ENCODE data around the gene CES4A. TPM values are rescaled to one million over a fixed set of nuclear protein-coding genes. Genes with fewer than 3 reads are reported as not detected.

The CES4A gene
- total and polyA plus RNA-seq, 2 donors (not counting 1 experiment from before 2014, with no cell fraction given) = 1.3 to 2.1 TPM

DNA sequence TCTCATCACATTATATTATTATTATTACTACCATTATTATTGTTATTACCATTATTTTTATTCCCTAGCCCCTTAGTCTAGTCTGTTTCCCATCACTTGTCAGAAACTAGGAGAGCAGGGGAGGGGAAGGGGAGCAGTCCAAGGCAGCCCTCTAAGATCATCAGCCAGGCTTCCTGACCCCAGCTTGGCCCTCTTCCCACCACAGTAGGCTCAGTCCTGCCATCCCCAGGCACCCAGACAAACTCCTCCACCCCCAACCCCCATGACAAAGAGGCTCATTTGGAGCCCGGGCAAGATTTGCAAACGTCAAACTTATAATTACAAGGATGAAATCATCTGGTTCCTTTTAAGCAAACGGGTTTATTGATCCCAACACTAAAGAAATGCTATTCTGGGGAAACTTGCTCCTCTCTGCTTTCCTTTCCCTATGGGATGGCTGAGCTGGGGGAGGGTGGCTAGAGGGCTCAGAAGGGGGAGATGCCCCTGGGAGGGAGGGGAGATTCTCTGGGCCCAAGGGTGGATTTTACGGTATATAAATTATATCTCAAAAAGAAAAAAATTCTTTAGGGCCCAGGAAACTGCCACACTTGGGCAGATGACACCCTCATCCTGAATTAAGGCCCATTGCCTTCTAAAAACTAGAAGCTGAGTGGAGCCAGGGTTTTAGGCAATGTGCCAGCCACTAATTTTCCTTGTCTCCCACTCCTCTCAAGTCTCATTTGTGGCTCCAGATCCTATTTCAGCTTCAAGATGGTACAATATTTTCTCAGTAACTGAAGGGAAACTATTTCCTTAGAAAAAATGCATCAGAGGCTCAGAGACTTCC, 36.2 kb downstream of the CES4A start:
- peaks cover 2% of the 10 kb centered on the region for H3K79me2 ChIP-seq (ENCODE audit: control insufficient read depth, insufficient read depth, low read length)
- TF ChIP-seq EZH2 (IDR thresholded peaks at IDR 0.05; ENCODE audit: low read length, missing control alignments) = no peak
- TF ChIP-seq, protein P1, sequence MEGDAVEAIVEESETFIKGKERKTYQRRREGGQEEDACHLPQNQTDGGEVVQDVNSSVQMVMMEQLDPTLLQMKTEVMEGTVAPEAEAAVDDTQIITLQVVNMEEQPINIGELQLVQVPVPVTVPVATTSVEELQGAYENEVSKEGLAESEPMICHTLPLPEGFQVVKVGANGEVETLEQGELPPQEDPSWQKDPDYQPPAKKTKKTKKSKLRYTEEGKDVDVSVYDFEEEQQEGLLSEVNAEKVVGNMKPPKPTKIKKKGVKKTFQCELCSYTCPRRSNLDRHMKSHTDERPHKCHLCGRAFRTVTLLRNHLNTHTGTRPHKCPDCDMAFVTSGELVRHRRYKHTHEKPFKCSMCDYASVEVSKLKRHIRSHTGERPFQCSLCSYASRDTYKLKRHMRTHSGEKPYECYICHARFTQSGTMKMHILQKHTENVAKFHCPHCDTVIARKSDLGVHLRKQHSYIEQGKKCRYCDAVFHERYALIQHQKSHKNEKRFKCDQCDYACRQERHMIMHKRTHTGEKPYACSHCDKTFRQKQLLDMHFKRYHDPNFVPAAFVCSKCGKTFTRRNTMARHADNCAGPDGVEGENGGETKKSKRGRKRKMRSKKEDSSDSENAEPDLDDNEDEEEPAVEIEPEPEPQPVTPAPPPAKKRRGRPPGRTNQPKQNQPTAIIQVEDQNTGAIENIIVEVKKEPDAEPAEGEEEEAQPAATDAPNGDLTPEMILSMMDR (conservative IDR thresholded peaks at IDR 0.05 in 1 of 2, IDR thresholded peaks at IDR 0.05 in 1 of 2; ENCODE audit: low read depth in 1 of 2, low read length in 2 of 2) = no peak
- no peak overlapping the region for H2AFZ ChIP-seq (ENCODE audit: low read length)
- H3K4me1 ChIP-seq (ENCODE audit: control insufficient read depth, extremely low read depth, insufficient read depth, low read length) = no peaks in the 10 kb centered on the region
- H3K9ac ChIP-seq (ENCODE audit: insufficient read depth, low read length) = no peak overlapping the region
- no peaks in the 10 kb centered on the region for H4K20me1 ChIP-seq (ENCODE audit: control insufficient read depth, extremely low read depth, insufficient read depth, low read length)
- no peaks in the 10 kb centered on the region for H3K27me3 ChIP-seq (ENCODE audit: control insufficient read depth, insufficient read depth, low read length)
- no peak overlapping the region for H3K4me3 ChIP-seq (replicated peaks in 1 of 4; ENCODE audit: control extremely low read depth in 1 of 4, insufficient read depth in 1 of 4, low read depth in 3 of 4, low read length in 4 of 4)
- no peak for DNase-seq (ENCODE audit: low read depth in 2 of 2)
- H3K4me2 ChIP-seq (ENCODE audit: extremely low read depth, insufficient read depth, low read length) = no peak overlapping the region
- no peaks in the 10 kb centered on the region for H3K9me3 ChIP-seq (ENCODE audit: control insufficient read depth, insufficient read depth, low read depth, low read length)
- H3K36me3 ChIP-seq (ENCODE audit: control insufficient read depth, insufficient read depth, low read length) = no peaks in the 10 kb centered on the region
- no peak overlapping the region for H3K27ac ChIP-seq (ENCODE audit: insufficient read depth, low read length)

DNA sequence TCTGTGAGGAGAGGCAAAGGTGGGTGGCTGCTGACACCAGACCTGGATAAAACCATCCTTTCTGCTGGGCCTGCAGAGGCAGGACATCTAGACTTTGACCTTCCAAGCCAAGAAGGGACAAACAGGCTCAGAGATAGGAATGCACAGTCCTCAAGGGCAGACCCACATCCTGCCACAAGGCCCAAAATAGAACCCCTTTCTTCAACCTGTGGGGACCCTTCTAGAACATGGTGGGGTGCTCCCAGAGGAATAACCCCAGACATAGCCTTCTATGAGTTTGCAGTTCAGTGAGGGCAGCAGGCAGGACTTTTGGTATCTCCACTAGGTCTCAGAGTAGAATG, 36.8 kb downstream of the CES4A start:
- no peak for TF ChIP-seq EZH2 (IDR thresholded peaks at IDR 0.05; ENCODE audit: low read length, missing control alignments)
- TF ChIP-seq, protein P1 (conservative IDR thresholded peaks at IDR 0.05 in 1 of 2, IDR thresholded peaks at IDR 0.05 in 1 of 2; ENCODE audit: low read depth in 1 of 2, low read length in 2 of 2) = no peak
- no peak overlapping the region for H2AFZ ChIP-seq (ENCODE audit: low read length)

DNA sequence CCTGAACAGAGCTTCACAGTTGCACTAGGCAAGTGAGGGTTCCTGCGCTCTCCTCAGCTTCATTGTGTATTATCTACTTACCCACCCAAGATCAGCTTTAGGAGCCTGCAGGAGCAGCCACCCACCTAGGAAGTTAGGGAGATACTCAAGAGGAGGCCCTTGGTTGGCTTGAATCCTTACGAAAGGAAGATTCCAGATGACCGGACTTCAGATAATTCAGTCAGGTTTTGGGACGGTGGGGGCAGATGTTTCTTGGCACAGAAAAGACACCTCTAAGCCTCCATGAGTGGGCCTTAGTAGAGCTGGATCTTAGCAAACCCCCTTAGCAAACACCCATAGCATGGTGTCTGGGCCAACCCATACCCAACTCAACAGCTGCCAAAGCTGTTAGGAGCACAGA, 38.2 kb downstream of the CES4A start:
- TF ChIP-seq, protein P1 (conservative IDR thresholded peaks at IDR 0.05 in 1 of 2, IDR thresholded peaks at IDR 0.05 in 1 of 2; ENCODE audit: low read depth in 1 of 2, low read length in 2 of 2) = no peak
- no peak for TF ChIP-seq EZH2 (IDR thresholded peaks at IDR 0.05; ENCODE audit: low read length, missing control alignments)
- Histone ChIP-seq H3K9ac (ENCODE audit: insufficient read depth, low read length) (no peak overlapping the region), H3K27me3 (ENCODE audit: control insufficient read depth, insufficient read depth, low read length) (no peaks in the 10 kb centered on the region), H3K79me2 (ENCODE audit: control insufficient read depth, insufficient read depth, low read length) (peaks cover 21% of the 10 kb centered on the region), H3K4me2 (ENCODE audit: extremely low read depth, insufficient read depth, low read length) (no peak overlapping the region), H3K27ac (ENCODE audit: insufficient read depth, low read length) (no peak overlapping the region), H4K20me1 (ENCODE audit: control insufficient read depth, extremely low read depth, insufficient read depth, low read length) (no peaks in the 10 kb centered on the region), H3K9me3 (ENCODE audit: control insufficient read depth, insufficient read depth, low read depth, low read length) (no peaks in the 10 kb centered on the region), H3K36me3 (ENCODE audit: control insufficient read depth, insufficient read depth, low read length) (no peaks in the 10 kb centered on the region), H3K4me3 (replicated peaks in 1 of 4; ENCODE audit: control extremely low read depth in 1 of 4, insufficient read depth in 1 of 4, low read depth in 3 of 4, low read length in 4 of 4) (no peak overlapping the region), H3K4me1 (ENCODE audit: control insufficient read depth, extremely low read depth, insufficient read depth, low read length) (no peaks in the 10 kb centered on the region), H2AFZ (ENCODE audit: low read length) (no peak overlapping the region)
- no peak for DNase-seq (ENCODE audit: low read depth in 2 of 2)

More for the DNA sequence above, 36.8 kb downstream of the CES4A start:
- no peaks in the 10 kb centered on the region for H3K4me1 ChIP-seq (ENCODE audit: control insufficient read depth, extremely low read depth, insufficient read depth, low read length)
- H3K27me3 ChIP-seq (ENCODE audit: control insufficient read depth, insufficient read depth, low read length) = no peaks in the 10 kb centered on the region
- no peak overlapping the region for H3K27ac ChIP-seq (ENCODE audit: insufficient read depth, low read length)
- H4K20me1 ChIP-seq (ENCODE audit: control insufficient read depth, extremely low read depth, insufficient read depth, low read length) = no peaks in the 10 kb centered on the region
- no peak overlapping the region for H3K4me3 ChIP-seq (replicated peaks in 1 of 4; ENCODE audit: control extremely low read depth in 1 of 4, insufficient read depth in 1 of 4, low read depth in 3 of 4, low read length in 4 of 4)
- no peaks in the 10 kb centered on the region for H3K36me3 ChIP-seq (ENCODE audit: control insufficient read depth, insufficient read depth, low read length)
- no peak overlapping the region for H3K9ac ChIP-seq (ENCODE audit: insufficient read depth, low read length)
- DNase-seq (ENCODE audit: low read depth in 2 of 2) = no peak
- H3K9me3 ChIP-seq (ENCODE audit: control insufficient read depth, insufficient read depth, low read depth, low read length) = no peaks in the 10 kb centered on the region
- H3K79me2 ChIP-seq (ENCODE audit: control insufficient read depth, insufficient read depth, low read length) = peaks cover 8% of the 10 kb centered on the region
- no peak overlapping the region for H3K4me2 ChIP-seq (ENCODE audit: extremely low read depth, insufficient read depth, low read length)

Data from fibroblast of lung (primary cell).